Cardiac fibroblast (primary cell): ENCODE results near the gene CDH12.

Experiments
- DNase-seq, 2 donors: peaks; one replicate each; pipeline versions ENCODE4 v3.0.0 to v3.0.0-alpha.2; 2010; ENCODE audit warnings: low read depth in 2 of 2
- H3K4me3 ChIP-seq, 2 donors: replicated peaks in 1 of 2; 1 replicate in 1 of 2; 2 replicates in 1 of 2; pipeline ENCODE4 v1.5.1; 2011; ENCODE audit warnings: low read depth in 2 of 2, low read length in 2 of 2, mild to moderate bottlenecking in 2 of 2, moderate library complexity in 1 of 2
- TF ChIP-seq, protein P1 (sequence below): IDR thresholded peaks from one replicate; pipeline ENCODE4 v1.5.1; 2011; ENCODE audit warnings: low read depth, mild to moderate bottlenecking, low read length, inconsistent platforms

Gene CDH12

DNA sequence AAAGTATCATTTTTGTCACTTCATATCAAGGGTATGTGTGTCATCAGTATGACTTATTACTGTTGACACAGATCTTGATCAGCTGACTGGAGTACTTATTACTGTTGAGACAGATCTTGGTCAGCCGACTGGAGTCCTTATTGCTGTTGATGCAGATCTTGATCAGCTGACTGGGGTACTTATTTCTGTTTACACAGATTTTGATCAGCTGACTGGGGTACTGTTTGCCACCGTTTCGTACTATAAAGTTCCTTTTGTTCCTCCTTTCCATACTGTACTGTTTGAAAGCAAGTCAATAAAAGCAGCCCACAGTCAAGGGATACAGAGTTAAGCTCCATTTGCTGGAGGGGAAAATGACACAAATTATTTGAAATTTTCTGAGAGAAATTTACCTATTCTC lies 347.3 kb downstream of the CDH12 start:
- DNase-seq: no peak
- no peak overlapping the region for H3K4me3 ChIP-seq
- TF ChIP-seq, protein P1, sequence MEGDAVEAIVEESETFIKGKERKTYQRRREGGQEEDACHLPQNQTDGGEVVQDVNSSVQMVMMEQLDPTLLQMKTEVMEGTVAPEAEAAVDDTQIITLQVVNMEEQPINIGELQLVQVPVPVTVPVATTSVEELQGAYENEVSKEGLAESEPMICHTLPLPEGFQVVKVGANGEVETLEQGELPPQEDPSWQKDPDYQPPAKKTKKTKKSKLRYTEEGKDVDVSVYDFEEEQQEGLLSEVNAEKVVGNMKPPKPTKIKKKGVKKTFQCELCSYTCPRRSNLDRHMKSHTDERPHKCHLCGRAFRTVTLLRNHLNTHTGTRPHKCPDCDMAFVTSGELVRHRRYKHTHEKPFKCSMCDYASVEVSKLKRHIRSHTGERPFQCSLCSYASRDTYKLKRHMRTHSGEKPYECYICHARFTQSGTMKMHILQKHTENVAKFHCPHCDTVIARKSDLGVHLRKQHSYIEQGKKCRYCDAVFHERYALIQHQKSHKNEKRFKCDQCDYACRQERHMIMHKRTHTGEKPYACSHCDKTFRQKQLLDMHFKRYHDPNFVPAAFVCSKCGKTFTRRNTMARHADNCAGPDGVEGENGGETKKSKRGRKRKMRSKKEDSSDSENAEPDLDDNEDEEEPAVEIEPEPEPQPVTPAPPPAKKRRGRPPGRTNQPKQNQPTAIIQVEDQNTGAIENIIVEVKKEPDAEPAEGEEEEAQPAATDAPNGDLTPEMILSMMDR: no peak

DNA sequence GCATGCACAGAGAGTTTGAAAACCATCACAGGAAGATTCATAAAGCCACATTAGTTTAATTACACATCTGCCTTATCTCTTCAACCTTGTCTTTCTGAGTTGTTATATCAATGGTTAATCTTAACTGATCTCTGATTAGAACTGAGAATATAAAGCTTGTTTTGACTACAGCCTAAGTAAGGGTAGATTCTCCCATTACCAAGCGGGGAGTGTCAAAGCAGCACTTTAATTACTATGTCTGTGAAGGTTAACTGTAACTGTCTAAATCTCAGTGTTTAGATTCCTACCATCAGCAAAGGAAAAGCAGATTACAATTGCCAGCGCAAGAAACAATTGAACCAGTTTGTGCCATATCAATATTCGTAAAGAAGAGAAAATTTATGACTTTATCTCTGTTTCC lies 348.7 kb downstream of the CDH12 start:
- TF ChIP-seq, protein P1: no peak
- DNase-seq: no peak

DNA sequence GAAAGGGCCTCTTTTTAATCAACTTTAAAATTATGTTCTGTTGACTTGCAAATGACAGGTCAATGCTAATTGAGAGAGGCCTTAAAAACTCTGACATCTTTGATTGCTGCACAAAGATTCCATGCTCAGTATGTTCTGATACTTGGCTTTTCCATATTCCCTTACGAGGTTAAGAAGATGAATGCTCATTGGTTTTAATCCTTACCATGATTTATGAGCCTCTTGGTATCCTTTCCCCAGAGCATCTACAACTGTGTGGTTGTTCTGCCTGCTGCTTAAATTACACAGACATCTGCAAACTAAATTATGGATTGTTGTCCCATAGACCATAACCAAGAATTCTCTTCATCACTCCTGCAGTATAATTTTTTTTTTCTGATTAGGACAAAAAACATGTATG lies 352.6 kb downstream of the CDH12 start:
- H3K4me3 ChIP-seq: no peak overlapping the region
- TF ChIP-seq, protein P1: no peak
- DNase-seq: no peak

More for the DNA sequence above, 348.7 kb downstream of the CDH12 start:
- no peak overlapping the region for H3K4me3 ChIP-seq

DNA sequence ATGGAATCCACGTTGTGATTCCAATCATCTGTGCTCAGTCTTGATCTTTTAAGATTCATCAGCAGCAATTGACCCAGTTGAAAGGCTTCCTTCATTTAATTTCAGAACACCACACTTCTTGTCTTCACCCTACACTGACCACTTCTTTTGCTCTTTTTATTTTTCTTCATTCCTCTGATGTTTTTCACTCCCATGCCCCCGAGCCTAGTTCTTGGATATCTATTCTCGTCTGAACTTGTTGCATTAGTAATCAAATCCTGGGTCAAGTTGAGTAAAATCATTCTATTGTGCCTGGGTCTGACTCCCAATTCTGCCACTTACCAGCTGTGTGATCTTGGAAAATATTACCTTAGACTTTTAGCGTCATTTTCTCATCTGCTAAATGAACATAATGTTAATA lies 356.5 kb downstream of the CDH12 start:
- DNase-seq: no peak
- no peak overlapping the region for H3K4me3 ChIP-seq
- TF ChIP-seq, protein P1: no peak

DNA sequence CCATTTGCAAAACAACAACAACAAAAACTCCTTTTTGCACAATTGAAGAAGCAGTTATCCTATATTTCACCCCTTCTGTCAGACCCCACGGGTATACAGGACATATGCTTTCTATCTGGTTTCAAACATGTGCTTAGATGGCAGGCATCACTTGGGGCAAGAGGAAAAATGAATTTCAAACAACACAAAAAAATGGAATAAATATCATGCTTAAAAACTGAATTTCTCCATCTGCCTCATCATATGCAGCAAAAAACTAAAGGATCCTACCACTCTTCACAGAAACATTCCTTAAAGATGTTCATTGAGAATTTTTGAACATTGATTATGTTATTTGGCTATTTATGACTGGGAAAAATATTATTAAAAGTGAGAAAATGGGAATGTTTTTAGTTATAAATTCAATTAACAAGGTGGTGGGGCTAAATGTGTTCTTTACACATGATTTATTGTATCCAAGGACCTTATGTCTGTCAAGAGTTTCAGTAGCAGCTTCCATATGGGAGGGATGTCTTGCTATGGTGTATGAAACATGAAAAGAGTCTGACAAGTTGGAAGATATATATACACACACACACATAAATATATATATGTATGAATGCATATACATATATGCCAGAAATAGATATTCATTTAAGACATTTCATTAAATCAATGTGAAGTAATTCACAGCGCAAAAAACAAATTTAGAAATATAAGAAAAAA lies 358.0 kb downstream of the CDH12 start:
- TF ChIP-seq, protein P1: no peak
- no peak overlapping the region for H3K4me3 ChIP-seq
- no peak for DNase-seq

DNA sequence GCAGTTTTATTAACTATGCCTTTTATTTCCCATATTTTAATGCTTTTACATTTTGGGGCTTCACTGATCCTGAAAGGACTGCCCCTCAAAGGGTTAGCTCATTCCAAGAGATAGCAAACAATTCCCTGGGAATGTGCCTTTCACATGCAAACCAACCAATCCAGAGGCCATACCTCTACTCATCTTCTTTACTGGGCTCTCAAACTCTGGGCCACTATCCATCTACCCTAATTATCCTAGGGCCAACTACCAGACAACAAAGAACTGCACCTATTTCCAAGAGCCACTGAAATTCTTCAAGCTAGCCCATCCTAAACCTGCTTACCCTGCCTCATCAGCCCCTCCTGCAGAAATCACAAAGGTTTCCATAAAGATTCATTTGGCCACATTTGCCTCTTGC lies 364.7 kb downstream of the CDH12 start:
- TF ChIP-seq, protein P1: no peak
- no peak overlapping the region for H3K4me3 ChIP-seq
- DNase-seq: no peak

DNA sequence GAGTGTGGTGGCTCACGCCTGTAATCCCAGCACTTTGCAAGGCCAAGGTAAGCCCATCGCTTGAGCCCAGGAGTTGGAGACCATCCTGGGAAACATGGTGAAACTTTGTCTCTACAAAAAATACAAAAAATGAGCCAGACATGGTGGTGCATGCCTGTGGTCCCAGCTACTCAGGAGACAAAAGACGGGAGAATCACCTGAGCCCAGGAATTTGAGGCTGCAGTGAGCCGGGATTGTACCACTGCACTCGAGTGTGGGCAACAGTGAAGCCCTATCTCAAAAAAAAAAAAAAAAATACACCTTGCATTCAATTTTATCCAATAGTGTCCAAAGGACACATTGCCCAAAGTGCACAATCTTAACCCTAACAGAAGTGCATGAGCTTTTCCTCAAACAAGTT lies 372.8 kb downstream of the CDH12 start:
- no peak overlapping the region for H3K4me3 ChIP-seq
- DNase-seq: no peak
- TF ChIP-seq, protein P1: no peak
